Mesenchymal stem cell (in vitro differentiated cells and primary cell): ENCODE measurements around the gene VEPH1.

Experiments used
- DNase-seq: peaks from one replicate; pipeline ENCODE4 v3.0.0-alpha.2; 2013
- H2AFZ ChIP-seq: one replicate; pipeline ENCODE4 v1.6.1; 2013; ENCODE audit warnings: low read depth, mild to moderate bottlenecking, control low read depth, inconsistent platforms, low read length, moderate library complexity
- H2AK5ac ChIP-seq: 2 replicates; pipeline ENCODE4 v1.6.1; 2013; ENCODE audit warnings: low read length, moderate library complexity, mild to moderate bottlenecking, inconsistent platforms; ENCODE audit not compliant: severe bottlenecking
- H2BK120ac ChIP-seq: one replicate; pipeline ENCODE4 v1.6.1; 2013; ENCODE audit warnings: low read depth, mild to moderate bottlenecking, inconsistent platforms, low read length, moderate library complexity
- H2BK12ac ChIP-seq, 2 experiments: one replicate each; pipeline ENCODE4 v1.6.1; 2013; ENCODE audit warnings: inconsistent platforms in 2 of 2, low read length in 2 of 2, mild to moderate bottlenecking in 2 of 2, moderate library complexity in 2 of 2, control low read depth in 1 of 2
- H2BK15ac ChIP-seq: one replicate; pipeline ENCODE4 v1.6.1; 2013; ENCODE audit warnings: mild to moderate bottlenecking, low read depth, inconsistent platforms; ENCODE audit not compliant: poor library complexity, severe bottlenecking
- H2BK5ac ChIP-seq: 2 replicates; pipeline ENCODE4 v1.6.1; 2013; ENCODE audit warnings: low read depth, mild to moderate bottlenecking, low read length, control low read depth, inconsistent platforms; ENCODE audit not compliant: poor library complexity, severe bottlenecking
- H3K14ac ChIP-seq, 2 experiments: one replicate each; pipeline ENCODE4 v1.6.1; 2013; ENCODE audit warnings: inconsistent platforms in 2 of 2, low read length in 2 of 2, control low read depth in 1 of 2, mild to moderate bottlenecking in 1 of 2, moderate library complexity in 1 of 2
- H3K18ac ChIP-seq, 2 experiments: one replicate each; pipeline ENCODE4 v1.6.1; 2013; ENCODE audit warnings: inconsistent platforms in 2 of 2, low read length in 2 of 2, control low read depth in 1 of 2, low read depth in 1 of 2, mild to moderate bottlenecking in 1 of 2
- H3K23ac ChIP-seq, 2 experiments: one replicate each; pipeline ENCODE4 v1.6.1; 2013; ENCODE audit warnings: inconsistent platforms in 2 of 2, low read length in 2 of 2, mild to moderate bottlenecking in 2 of 2, moderate library complexity in 2 of 2, control low read depth in 1 of 2
- H3K27ac ChIP-seq: 2 replicates; pipeline ENCODE4 v1.5.1; 2013; ENCODE audit warnings: mild to moderate bottlenecking, moderate library complexity, low read length, control low read depth, inconsistent platforms; ENCODE audit not compliant: poor library complexity, severe bottlenecking
- H3K27me3 ChIP-seq, 2 experiments: 2 replicates each; pipeline versions ENCODE4 v1.6.1 to v1.7.0; 2013; ENCODE audit warnings: low read length in 2 of 2, mild to moderate bottlenecking in 2 of 2, moderate library complexity in 2 of 2, control low read depth in 1 of 2, inconsistent platforms in 1 of 2; ENCODE audit not compliant: control insufficient read depth in 1 of 2, insufficient read depth in 1 of 2
- H3K36me3 ChIP-seq, 2 experiments: 2 replicates each; pipeline versions ENCODE4 v1.6.1 to v1.7.0; 2013; ENCODE audit warnings: low read length in 2 of 2, control low read depth in 1 of 2, inconsistent platforms in 1 of 2, low read depth in 1 of 2, mild to moderate bottlenecking in 1 of 2; ENCODE audit not compliant: insufficient read depth in 2 of 2, control insufficient read depth in 1 of 2
- H3K4ac ChIP-seq, 2 experiments: one replicate each; pipeline ENCODE4 v1.6.1; 2013; ENCODE audit warnings: inconsistent platforms in 2 of 2, low read length in 2 of 2, mild to moderate bottlenecking in 2 of 2, moderate library complexity in 2 of 2, control low read depth in 1 of 2, low read depth in 1 of 2
- H3K4me1 ChIP-seq: 2 replicates; pipeline ENCODE4 v1.6.1; 2013; ENCODE audit warnings: low read depth, low read length, control low read depth; ENCODE audit not compliant: control insufficient read depth, insufficient read depth
- H3K4me2 ChIP-seq: 2 replicates; pipeline ENCODE4 v1.6.1; 2013; ENCODE audit warnings: low read length, mild to moderate bottlenecking, inconsistent platforms; ENCODE audit not compliant: poor library complexity, severe bottlenecking
- H3K4me3 ChIP-seq, 2 experiments: 2 replicates each; pipeline versions ENCODE4 v1.5.1 to v1.7.0; 2013; ENCODE audit warnings: low read length in 2 of 2, mild to moderate bottlenecking in 2 of 2, control low read depth in 1 of 2, low read depth in 1 of 2; ENCODE audit not compliant: insufficient read depth in 1 of 2
- H3K79me1 ChIP-seq: replicated peaks from 2 replicates; pipeline ENCODE4 v1.6.1; 2013; ENCODE audit warnings: mild to moderate bottlenecking, control low read depth, low read length, inconsistent platforms; ENCODE audit not compliant: poor library complexity, severe bottlenecking
- H3K9ac ChIP-seq: 2 replicates; pipeline ENCODE4 v1.7.0; 2013; ENCODE audit warnings: mild to moderate bottlenecking, low read length, moderate library complexity
- H3K9me3 ChIP-seq: 2 replicates; pipeline ENCODE4 v1.7.0; 2013; ENCODE audit warnings: mild to moderate bottlenecking, low read length; ENCODE audit not compliant: control insufficient read depth
- H4K8ac ChIP-seq: one replicate; pipeline ENCODE4 v1.6.1; 2013; ENCODE audit warnings: inconsistent platforms, mild to moderate bottlenecking, low read length, moderate library complexity
- H4K91ac ChIP-seq: one replicate; pipeline ENCODE4 v1.6.1; 2013; ENCODE audit warnings: mild to moderate bottlenecking, low read length, inconsistent platforms
- WGBS: methylation state at CpG from one replicate; pipeline ENCODE4 v1.1.7; 2013; ENCODE audit warnings: mixed read lengths; 5-methylcytosine and 5-hydroxymethylcytosine counted together

The VEPH1 gene

DNA sequence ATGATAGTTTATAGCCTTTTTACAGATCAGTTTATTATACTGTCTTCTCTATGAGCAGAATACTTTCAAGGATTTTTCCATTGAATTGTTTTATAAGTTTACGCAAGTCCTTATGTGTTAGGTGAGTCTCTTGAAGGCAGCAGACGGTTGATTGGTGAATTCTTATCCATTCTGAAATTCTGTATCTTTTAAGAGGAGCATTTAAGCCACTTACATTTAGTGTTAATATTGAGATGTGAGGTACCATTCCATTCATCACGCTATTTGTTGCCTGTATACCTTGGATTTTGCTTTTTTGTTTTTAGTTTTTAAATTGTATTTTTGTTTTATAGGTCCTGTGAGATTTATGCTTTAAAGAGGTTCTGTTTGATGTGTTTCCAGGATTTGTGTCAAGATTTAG is 32.5 kb upstream of the VEPH1 start:
- no peak for DNase-seq
- H4K91ac ChIP-seq: no peak overlapping the region
- no peaks in the 10 kb centered on the region for H3K79me1 ChIP-seq
- no peak overlapping the region for H3K23ac ChIP-seq
- H2BK5ac ChIP-seq: no peak overlapping the region
- H2BK12ac ChIP-seq: no peak overlapping the region
- H2BK120ac ChIP-seq: no peak overlapping the region
- no peaks in the 10 kb centered on the region for H3K9me3 ChIP-seq
- no peaks in the 10 kb centered on the region for H3K27me3 ChIP-seq
- no peak overlapping the region for H3K4ac ChIP-seq
- no peak overlapping the region for H3K27ac ChIP-seq
- H2AFZ ChIP-seq: no peak overlapping the region
- no peaks in the 10 kb centered on the region for H3K36me3 ChIP-seq
- no peak overlapping the region for H4K8ac ChIP-seq
- H3K4me2 ChIP-seq: no peak overlapping the region
- H3K9ac ChIP-seq: no peak overlapping the region
- 90% methylated on average over 3 of the region's 3 CpGs for WGBS
- H2BK15ac ChIP-seq: no peak overlapping the region
- H3K14ac ChIP-seq: no peak overlapping the region
- H3K18ac ChIP-seq: no peak overlapping the region
- H3K4me1 ChIP-seq: peaks cover 7% of the 10 kb centered on the region
- H3K4me3 ChIP-seq: no peak overlapping the region
- H2AK5ac ChIP-seq: no peak overlapping the region

DNA sequence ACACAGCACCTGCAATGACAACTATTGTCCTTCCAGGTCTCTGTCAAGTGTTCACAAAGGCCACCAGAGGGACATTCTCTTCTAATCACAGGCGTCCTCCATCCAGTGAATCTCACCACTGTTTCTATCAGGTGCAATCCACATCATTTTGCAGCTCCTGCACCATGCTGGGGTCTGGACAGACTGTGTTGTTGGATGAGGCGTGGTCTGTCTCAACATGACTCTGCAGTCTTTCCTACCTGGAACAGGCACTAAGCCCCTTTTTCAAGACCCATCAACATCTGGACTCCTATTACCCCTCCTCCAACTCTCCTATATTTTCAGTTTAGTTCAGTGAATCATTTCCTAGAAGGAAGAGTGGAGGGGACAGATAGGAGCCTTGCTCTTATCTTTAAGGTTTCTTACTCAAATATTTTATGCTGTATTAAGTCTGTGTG is 31.5 kb upstream of the VEPH1 start:
- H2BK15ac ChIP-seq: no peak overlapping the region
- no peak overlapping the region for H3K9ac ChIP-seq
- no peak for DNase-seq
- no peak overlapping the region for H2BK120ac ChIP-seq
- peak overlapping the region; percentile 18 for H2AFZ ChIP-seq
- no peak overlapping the region for H3K4me2 ChIP-seq
- no peak overlapping the region for H3K18ac ChIP-seq
- no peak overlapping the region for H3K4ac ChIP-seq
- H3K27me3 ChIP-seq: no peaks in the 10 kb centered on the region
- no peaks in the 10 kb centered on the region for H3K9me3 ChIP-seq
- no peak overlapping the region for H3K27ac ChIP-seq
- H2AK5ac ChIP-seq: no peak overlapping the region
- no peaks in the 10 kb centered on the region for H3K79me1 ChIP-seq
- WGBS: 63% methylated on average over 1 of the region's 2 CpGs
- H3K36me3 ChIP-seq: no peaks in the 10 kb centered on the region
- no peak overlapping the region for H2BK5ac ChIP-seq
- H3K14ac ChIP-seq: no peak overlapping the region
- H2BK12ac ChIP-seq: no peak overlapping the region
- H3K4me1 ChIP-seq: peaks cover 7% of the 10 kb centered on the region
- no peak overlapping the region for H4K91ac ChIP-seq
- H3K4me3 ChIP-seq: no peak overlapping the region
- no peak overlapping the region for H4K8ac ChIP-seq
- no peak overlapping the region for H3K23ac ChIP-seq

DNA sequence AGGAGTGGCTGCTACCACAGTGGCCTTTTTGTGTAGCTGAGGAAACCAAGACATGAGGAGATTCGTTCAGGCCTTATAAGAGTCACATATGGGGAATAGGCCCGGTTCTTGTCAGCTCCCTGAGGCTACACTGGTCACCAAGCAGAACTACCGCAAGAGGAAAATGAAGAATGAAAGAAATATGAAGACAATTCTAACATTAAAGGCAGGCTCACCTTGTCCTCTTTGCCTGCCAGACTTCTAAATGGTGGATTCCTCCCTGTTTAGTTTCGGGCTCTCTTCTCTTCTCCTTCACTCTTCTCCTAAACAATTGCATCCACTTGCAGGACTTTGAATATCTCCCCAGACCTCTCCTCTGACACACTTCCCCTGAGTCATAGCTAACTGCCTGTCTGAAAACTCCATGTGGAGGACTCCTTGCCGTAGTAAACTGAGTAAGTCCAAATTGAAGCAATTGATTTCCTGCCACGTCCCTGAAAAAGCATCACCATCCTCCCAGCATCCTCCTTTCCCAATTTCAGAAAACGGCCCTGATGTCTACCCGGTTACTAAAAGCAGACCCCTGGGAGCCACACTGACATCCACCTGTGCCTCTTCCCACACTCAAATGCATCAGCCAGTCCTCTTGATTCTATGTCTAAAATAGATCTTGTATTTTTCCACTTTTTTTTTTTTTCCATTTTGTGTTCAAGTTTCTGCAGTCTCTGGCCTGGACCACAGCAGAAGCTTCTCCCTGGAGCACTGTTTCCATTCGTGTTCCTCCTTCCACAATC is 30.3 kb upstream of the VEPH1 start:
- Histone ChIP-seq H3K9me3 (no peaks in the 10 kb centered on the region), H3K23ac (no peak overlapping the region), H3K9ac (peak overlapping the region; percentile 88), H4K91ac (no peak overlapping the region), H2AK5ac (no peak overlapping the region), H3K27me3 (no peaks in the 10 kb centered on the region), H3K79me1 (no peaks in the 10 kb centered on the region), H2BK12ac (peak overlapping the region in 1 of 2 experiments; percentile 73), H3K4ac (peak overlapping the region in 1 of 2 experiments; percentile 17), H2BK120ac (no peak overlapping the region), H3K27ac (no peak overlapping the region), H3K4me1 (peaks cover 8% of the 10 kb centered on the region), H2BK5ac (no peak overlapping the region), H4K8ac (peak overlapping the region; percentile 20), H3K18ac (no peak overlapping the region), H3K36me3 (no peaks in the 10 kb centered on the region), H3K14ac (no peak overlapping the region), H2AFZ (peak overlapping the region; percentile 78), H3K4me2 (no peak overlapping the region), H2BK15ac (no peak overlapping the region), H3K4me3 (peak overlapping the region in 1 of 2 experiments; percentile 75)
- peak; percentile 68 for DNase-seq
- WGBS: 58% methylated on average over 7 of the region's 9 CpGs

DNA sequence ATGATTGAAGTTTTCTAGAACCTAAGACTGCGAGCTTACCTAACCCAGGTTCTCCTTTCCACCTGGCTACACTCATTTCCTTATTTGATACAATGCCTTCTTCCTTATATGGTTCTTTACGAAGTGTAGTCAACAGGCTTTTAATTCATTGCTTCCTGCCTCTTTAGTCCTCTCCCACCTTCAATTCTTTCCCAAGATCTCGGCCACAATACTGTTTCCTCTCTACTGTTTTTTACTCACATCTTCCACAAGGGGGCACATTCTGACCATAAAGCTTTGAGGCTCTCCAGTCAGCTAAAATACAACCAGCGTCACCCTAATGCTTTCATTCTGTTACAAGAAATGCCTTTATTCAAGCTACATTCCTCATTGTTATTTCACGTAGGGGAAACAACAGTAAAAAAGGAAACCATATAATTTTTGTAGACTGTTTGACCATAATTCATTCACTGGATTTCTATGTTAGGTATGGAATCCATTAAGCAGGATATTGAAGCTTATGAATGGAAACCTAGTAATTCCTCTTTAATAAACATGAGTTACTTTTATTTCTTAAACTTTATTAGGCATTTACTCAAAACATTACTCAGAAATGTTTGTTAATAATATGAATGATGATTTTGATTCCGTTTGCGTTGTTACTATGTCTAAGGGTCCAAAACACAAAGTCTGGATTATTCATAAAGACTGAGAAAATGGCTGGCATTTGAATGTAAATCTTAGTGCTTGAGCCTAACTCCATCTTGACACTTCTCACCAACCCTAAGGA is 29.5 kb upstream of the VEPH1 start:
- H4K91ac ChIP-seq: no peak overlapping the region
- H3K9me3 ChIP-seq: no peaks in the 10 kb centered on the region
- peak overlapping the region in 1 of 2 experiments; percentile 23 for H3K18ac ChIP-seq
- H3K36me3 ChIP-seq: no peaks in the 10 kb centered on the region
- peak overlapping the region; percentile 20 to 73 for H2BK12ac ChIP-seq
- H2BK15ac ChIP-seq: no peak overlapping the region
- WGBS: 45% methylated on average over 6 of the region's 7 CpGs
- H2AK5ac ChIP-seq: no peak overlapping the region
- H3K4me2 ChIP-seq: no peak overlapping the region
- peak; percentile 85 for DNase-seq
- peak overlapping the region; percentile 78 for H2AFZ ChIP-seq
- peak overlapping the region in 1 of 2 experiments; percentile 17 for H3K4ac ChIP-seq
- no peak overlapping the region for H3K23ac ChIP-seq
- H3K14ac ChIP-seq: no peak overlapping the region
- H3K27ac ChIP-seq: peak overlapping the region; percentile 32
- peak overlapping the region in 1 of 2 experiments; percentile 75 for H3K4me3 ChIP-seq
- no peaks in the 10 kb centered on the region for H3K79me1 ChIP-seq
- peak overlapping the region; percentile 20 for H4K8ac ChIP-seq
- no peaks in the 10 kb centered on the region for H3K27me3 ChIP-seq
- peaks cover 11% of the 10 kb centered on the region for H3K4me1 ChIP-seq
- no peak overlapping the region for H2BK5ac ChIP-seq
- H2BK120ac ChIP-seq: no peak overlapping the region
- H3K9ac ChIP-seq: peak overlapping the region; percentile 88
